ENCODE data around the gene RUNX2. TPM values are rescaled to one million over a fixed set of nuclear protein-coding genes. Genes with fewer than 3 reads are reported as not detected.

Gene RUNX2
- total and polyA plus RNA-seq, 8 donors, result 2.5 to 5.9 (median 3.0) TPM

GRCh38 chr6:45457141-45457540, 129.0 kb downstream of the RUNX2 start:
- ATAC-seq, result no peak
- intact Hi-C loops (cut with DNase I), result no loop called here

GRCh38 chr6:45458672-45459071, 130.5 kb downstream of the RUNX2 start:
- Histone ChIP-seq H3K9me3 (no peaks in the 10 kb centered on the region), H3K27ac (no peak overlapping the region), H3K4me3 (no peak overlapping the region), H3K4me1 (peaks cover 0 to 10% of the 10 kb centered on the region in 2 donors), H3K27me3 (no peaks in the 10 kb centered on the region), H3K36me3 (no peaks in the 10 kb centered on the region)
- no peak for TF ChIP-seq CTCF (IDR thresholded peaks at IDR 0.05)
- no peak for DNase-seq
- intact Hi-C loops (cut with DNase I), result no loop called here
- ATAC-seq, result no peak

More at GRCh38 chr6:45457141-45457540, 129.0 kb downstream of the RUNX2 start:
- Histone ChIP-seq H3K9me3 (no peaks in the 10 kb centered on the region), H3K27ac (no peak overlapping the region), H3K36me3 (no peaks in the 10 kb centered on the region), H3K4me1 (peaks cover 0 to 10% of the 10 kb centered on the region in 2 donors), H3K27me3 (no peaks in the 10 kb centered on the region), H3K4me3 (no peak overlapping the region)
- DNase-seq, result no peak
- TF ChIP-seq CTCF (IDR thresholded peaks at IDR 0.05), result no peak

- Histone ChIP-seq H3K27ac (no peak overlapping the region), H3K9me3 (no peaks in the 10 kb centered on the region), H3K36me3 (no peaks in the 10 kb centered on the region), H3K27me3 (no peaks in the 10 kb centered on the region), H3K4me1 (no peaks in the 10 kb centered on the region), H3K4me3 (no peak overlapping the region)
- TF ChIP-seq CTCF (IDR thresholded peaks at IDR 0.05), result no peak
- no peak for ATAC-seq
- DNase-seq, result no peak
- intact Hi-C loops (cut with DNase I), result no loop called here
These were observed 132.0 kb downstream of the RUNX2 start for GRCh38 chr6:45460166-45460565.

- no peaks in the 10 kb centered on the region for H3K9me3 ChIP-seq
- H3K36me3 ChIP-seq, result no peaks in the 10 kb centered on the region
- no peak for TF ChIP-seq CTCF (IDR thresholded peaks at IDR 0.05)
- intact Hi-C loops (cut with DNase I), result no loop called here
- H3K27ac ChIP-seq, result no peak overlapping the region
- ATAC-seq, result no peak
- no peak for DNase-seq
- H3K4me1 ChIP-seq, result no peaks in the 10 kb centered on the region
- H3K4me3 ChIP-seq, result no peak overlapping the region
- H3K27me3 ChIP-seq, result no peaks in the 10 kb centered on the region
These were observed 133.4 kb downstream of the RUNX2 start for GRCh38 chr6:45461486-45461885.

- Histone ChIP-seq H3K36me3 (no peaks in the 10 kb centered on the region), H3K4me1 (no peaks in the 10 kb centered on the region), H3K9me3 (no peaks in the 10 kb centered on the region), H3K27me3 (no peaks in the 10 kb centered on the region), H3K4me3 (no peak overlapping the region), H3K27ac (no peak overlapping the region)
- DNase-seq (no peak), ATAC-seq (no peak)
- intact Hi-C loops (cut with DNase I), result no loop called here
- no peak for TF ChIP-seq CTCF (IDR thresholded peaks at IDR 0.05)
These were observed 134.3 kb downstream of the RUNX2 start for GRCh38 chr6:45462190-45463134.
